A549 (cell line): Measurements from ENCODE around the gene ARHGAP31.

Experiments
- CHD2 ChIP-seq: fragments of 150-350 bp; IDR thresholded peaks from 2 replicates; pipeline ENCODE4 v1.6.1; 2014; ENCODE audit warnings: low read length; ENCODE audit not compliant: partially characterized antibody
- CTCF ChIP-seq: fragments of >200 bp; sonication (Bioruptor Twin); formaldehyde crosslinking; IDR thresholded peaks from 3 replicates; pipeline ENCODE4 v1.5.1; 2016
- MAX ChIP-seq: IDR thresholded peaks from 2 replicates; pipeline ENCODE4 v1.6.1; 2012
- MYC ChIP-seq: IDR thresholded peaks from 2 replicates; pipeline ENCODE4 v1.6.1; 2012; ENCODE audit warnings: mild to moderate bottlenecking, inconsistent platforms, low read length, improper control_type of control experiment, borderline replicate concordance
- PBX3 ChIP-seq: IDR thresholded peaks from 2 replicates; pipeline ENCODE4 v1.6.1; 2012
- PHF8 ChIP-seq: fragments of 200-600 bp; sonication (generic); IDR thresholded peaks from 2 replicates; pipeline ENCODE4 v1.6.1; 2016; ENCODE audit warnings: low read depth, mild to moderate bottlenecking, antibody characterized with exemption, moderate library complexity, borderline replicate concordance
- POLR2A ChIP-seq: IDR thresholded peaks from 2 replicates; pipeline ENCODE4 v1.6.1; 2012; ENCODE audit warnings: mild to moderate bottlenecking, low read length
- RAD21 ChIP-seq, 2 experiments: fragments of >200 bp in 1 of 2; sonication (Bioruptor Twin) in 1 of 2; formaldehyde crosslinking in 1 of 2; IDR thresholded peaks in 1 of 2; conservative IDR thresholded peaks in 1 of 2; 2 replicates in 1 of 2; 3 replicates in 1 of 2; pipeline ENCODE4 v1.6.1; 2012 to 2018; ENCODE audit warnings: inconsistent platforms in 1 of 2
- TFCP2L1 ChIP-seq: fragments of 250-450 bp; sonication (Bioruptor Pico); IDR thresholded peaks from 2 replicates; pipeline ENCODE4 v1.5.0; 2021; ENCODE audit warnings: mild to moderate bottlenecking
- USF2 ChIP-seq: fragments of 450-650 bp; IDR thresholded peaks from 2 replicates; pipeline ENCODE4 v1.6.1; 2014; ENCODE audit warnings: antibody characterized with exemption

GRCh38 chr3:119290613-119291012 is 3.6 kb upstream of the ARHGAP31 start:
- no peak for TF ChIP-seq RAD21 (conservative IDR thresholded peaks at IDR 0.05 in 1 of 2, IDR thresholded peaks at IDR 0.05 in 1 of 2)
- TF ChIP-seq CTCF = no peak
- no peak for TF ChIP-seq MAX
- TF ChIP-seq MYC = no peak
- no peak for TF ChIP-seq CHD2
- TF ChIP-seq POLR2A = no peak
- TF ChIP-seq USF2 = no peak
- TF ChIP-seq TFCP2L1 (CRISPR knock-in tag) = no peak
- TF ChIP-seq PHF8 = no peak
- no peak for TF ChIP-seq PBX3
